A673 (cell line): Measurements from ENCODE around the gene CFAP20DC. TPM values are rescaled to one million over a fixed set of nuclear protein-coding genes. Genes with fewer than 3 reads are reported as not detected.

Experiments
- BruUV-seq: library from RNA; stranded (reverse); fragments of 400-500 nt; replicated peaks from 2 replicates; lab custom pipeline; 2021; lab: Mats Ljungman, UMichigan
- CTCF ChIA-PET: fragments of 300-600 bp; sonication (Branson Sonifier 250); formaldehyde crosslinking; loops from one replicate; lab custom pipeline; 2022; ENCODE audit warnings: antibody characterized with exemption; lab: Charles Lee
- POLR2A ChIA-PET: fragments of 300-600 bp; sonication (Branson Sonifier 250); formaldehyde crosslinking; loops from one replicate; lab custom pipeline; 2022; ENCODE audit warnings: antibody characterized with exemption; ENCODE audit not compliant: low non-redundant PET; lab: Charles Lee
- DNase-seq: peaks from one replicate; pipeline ENCODE4 v3.0.0-alpha.2; 2015; ENCODE audit warnings: low spot score
- H3K27ac ChIP-seq: fragments of 200-600 bp; sonication (generic); 2 replicates; pipeline ENCODE4 v1.5.1; 2016; ENCODE audit warnings: mixed run types, low read depth, mild to moderate bottlenecking, mixed read lengths, antibody characterized with exemption, low read length; ENCODE audit not compliant: poor library complexity, severe bottlenecking
- H3K27me3 ChIP-seq: fragments of 200-600 bp; sonication (generic); replicated peaks from 2 replicates; pipeline ENCODE4 v1.6.1; 2017; ENCODE audit warnings: mixed run types, low read depth, mild to moderate bottlenecking, mixed read lengths, antibody characterized with exemption, low read length; ENCODE audit not compliant: insufficient read depth, poor library complexity
- H3K36me3 ChIP-seq: fragments of 200-600 bp; sonication (generic); 2 replicates; pipeline ENCODE4 v1.6.1; 2016; ENCODE audit warnings: mixed run types, mild to moderate bottlenecking, mixed read lengths, antibody characterized with exemption, low read length; ENCODE audit not compliant: insufficient read depth, poor library complexity, severe bottlenecking
- H3K4me1 ChIP-seq: fragments of 200-600 bp; sonication (generic); 2 replicates; pipeline ENCODE4 v1.6.1; 2017; ENCODE audit warnings: mixed run types, mild to moderate bottlenecking, mixed read lengths, antibody characterized with exemption, low read length; ENCODE audit not compliant: insufficient read depth, poor library complexity, severe bottlenecking
- H3K4me3 ChIP-seq: fragments of 200-600 bp; sonication (generic); 2 replicates; pipeline ENCODE4 v1.5.1; 2016; ENCODE audit warnings: low read depth, mixed run types, mild to moderate bottlenecking, mixed read lengths, low read length; ENCODE audit not compliant: poor library complexity, severe bottlenecking
- H3K9me3 ChIP-seq: fragments of 200-600 bp; sonication (generic); 2 replicates; pipeline ENCODE4 v1.6.1; 2016; ENCODE audit warnings: mixed run types, low read depth, mild to moderate bottlenecking, mixed read lengths, antibody characterized with exemption, low read length; ENCODE audit not compliant: poor library complexity, severe bottlenecking
- CTCF ChIP-seq: fragments of 300-800, 200-600 bp; sonication (generic); conservative IDR thresholded peaks from 2 replicates; pipeline ENCODE4 v1.5.1; 2017; ENCODE audit warnings: low read depth, mild to moderate bottlenecking, antibody characterized with exemption, low read length, moderate library complexity, mixed read lengths
- EZH2 ChIP-seq: fragments of 200-600 bp; sonication (generic); IDR thresholded peaks from 2 replicates; pipeline ENCODE4 v1.6.1; 2017; ENCODE audit warnings: borderline replicate concordance, low read depth, mild to moderate bottlenecking, mixed read lengths, antibody characterized with exemption, low read length; ENCODE audit not compliant: poor library complexity, severe bottlenecking
- intact Hi-C: fragments of 100-400 bp; cut with micrococcal nuclease; formaldehyde crosslinking; loops from one replicate; pipeline ENCODE4 v1.10.0; 2022; ENCODE audit not compliant: unreplicated experiment
- total RNA-seq: library from RNA; stranded (reverse); gene quantifications from 2 replicates; pipeline ENCODE4 v1.2.3, GENCODE V29; 2021

Gene CFAP20DC
- total RNA-seq, 1 experiment from 2014 or later, result 1.3 TPM

DNA sequence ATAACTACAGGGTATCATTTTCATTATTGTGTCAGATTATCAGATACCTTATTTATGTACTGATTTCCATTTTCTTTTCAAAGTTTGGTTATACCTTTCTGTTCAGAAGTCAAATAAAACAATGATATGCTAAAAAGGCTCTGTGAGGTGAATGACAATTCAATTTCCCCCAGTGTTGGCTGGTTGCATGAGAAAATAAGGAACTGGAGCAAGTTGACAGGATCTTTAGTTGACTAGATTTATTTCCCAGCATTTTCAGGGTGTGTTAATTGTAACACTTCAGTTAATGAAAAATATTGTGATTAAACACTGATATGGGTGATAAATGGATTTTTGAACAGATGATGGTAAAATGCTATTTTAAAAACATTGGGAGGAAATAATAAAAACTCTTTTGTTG, 260.4 kb downstream of the CFAP20DC start:
- no TSS peak for BruUV-seq
- intact Hi-C loops, result no loop called here

GRCh38 chr3:58784888-58785287, 264.9 kb downstream of the CFAP20DC start:
- ChIA-PET CTCF (no interaction called here), POLR2A (no interaction called here)
- H3K27ac ChIP-seq, result no peak overlapping the region
- H3K4me1 ChIP-seq, result no peaks in the 10 kb centered on the region
- no peak for TF ChIP-seq CTCF
- no peak for TF ChIP-seq EZH2
- no TSS peak for BruUV-seq
- H3K27me3 ChIP-seq, result no peaks in the 10 kb centered on the region
- peaks cover 5% of the 10 kb centered on the region for H3K9me3 ChIP-seq
- H3K4me3 ChIP-seq, result no peak overlapping the region
- no peaks in the 10 kb centered on the region for H3K36me3 ChIP-seq
- intact Hi-C loops, result no loop called here
- DNase-seq, result no peak

More for the DNA sequence above, 260.4 kb downstream of the CFAP20DC start:
- no peak for TF ChIP-seq EZH2
- no peak for TF ChIP-seq CTCF
- no peaks in the 10 kb centered on the region for H3K36me3 ChIP-seq
- H3K4me1 ChIP-seq, result no peaks in the 10 kb centered on the region
- no peaks in the 10 kb centered on the region for H3K9me3 ChIP-seq
- no peaks in the 10 kb centered on the region for H3K27me3 ChIP-seq
- ChIA-PET POLR2A (no interaction called here), CTCF (no interaction called here)
- DNase-seq, result peak; percentile 41
- no peak overlapping the region for H3K27ac ChIP-seq
- H3K4me3 ChIP-seq, result no peak overlapping the region

- DNase-seq, result no peak
- CTCF ChIA-PET, result no interaction called here
- H3K36me3 ChIP-seq, result no peaks in the 10 kb centered on the region
- H3K27me3 ChIP-seq, result no peaks in the 10 kb centered on the region
- H3K27ac ChIP-seq, result no peak overlapping the region
- TF ChIP-seq EZH2 (no peak), CTCF (no peak)
- POLR2A ChIA-PET, result no interaction called here
- peaks cover 9% of the 10 kb centered on the region for H3K9me3 ChIP-seq
- H3K4me1 ChIP-seq, result no peaks in the 10 kb centered on the region
- intact Hi-C loops, result no loop called here
- no peak overlapping the region for H3K4me3 ChIP-seq
- no TSS peak for BruUV-seq
Observed at GRCh38 chr3:58784425-58784824, 265.4 kb downstream of the CFAP20DC start.
